Activated B cell treated with CpG ODN at 0.5 μM for 24 hours (primary cell): ENCODE data around the gene ZNF263. TPM values are rescaled to one million over a fixed set of nuclear protein-coding genes. Genes with fewer than 3 reads are reported as not detected.

Experiments used
- ATAC-seq: fragments of 200-7000 bp; cut with Tn5 transposase; one replicate; pipeline ENCODE4 v1.10.0; 2021; ENCODE audit warnings: low read depth, mild to moderate bottlenecking, moderate library complexity
- CTCF ChIA-PET: fragments of 350-600 bp; sonication (Branson Sonifier 250); formaldehyde crosslinking; loops from one replicate; lab custom pipeline; 2021; ENCODE audit warnings: antibody characterized with exemption; lab: Charles Lee
- POLR2A ChIA-PET: fragments of 350-600 bp; sonication (Branson Sonifier 250); formaldehyde crosslinking; loops from one replicate; lab custom pipeline; 2021; ENCODE audit warnings: antibody characterized with exemption; lab: Charles Lee
- DNase-seq: peaks from one replicate; pipeline ENCODE4 v3.0.0; 2022
- H3K27ac Mint-ChIP-seq: one replicate; pipeline ENCODE4 v1.8.0; 2020; ENCODE audit warnings: mixed read lengths
- H3K27me3 Mint-ChIP-seq: one replicate; pipeline ENCODE4 v1.8.0; 2021; ENCODE audit warnings: mixed read lengths
- H3K36me3 Mint-ChIP-seq: one replicate; pipeline ENCODE4 v1.8.0; 2021; ENCODE audit warnings: low read depth, mixed read lengths
- H3K4me1 Mint-ChIP-seq: one replicate; pipeline ENCODE4 v1.8.0; 2021; ENCODE audit warnings: mixed read lengths
- H3K4me3 Mint-ChIP-seq: one replicate; pipeline ENCODE4 v1.8.0; 2020; ENCODE audit warnings: mild to moderate bottlenecking, mixed read lengths
- H3K9me3 Mint-ChIP-seq: one replicate; pipeline ENCODE4 v1.8.0; 2020; ENCODE audit warnings: mixed read lengths
- intact Hi-C: fragments of 100-400 bp; cut with micrococcal nuclease; formaldehyde crosslinking; loops from one replicate; pipeline ENCODE4 v1.15.1; 2024
- total RNA-seq: library from RNA; stranded (reverse); gene quantifications from 2 replicates; pipeline ENCODE4 v1.2.3, GENCODE V29; 2022
- TF ChIP-seq, protein P1 (sequence below): fragments of 200-600 bp; IDR thresholded peaks from one replicate; pipeline ENCODE4 v1.8.0; 2022; ENCODE audit warnings: antibody characterized with exemption, mild to moderate bottlenecking

The ZNF263 gene
- 42.7 and 42.9 TPM in 2 replicates for total RNA-seq

DNA sequence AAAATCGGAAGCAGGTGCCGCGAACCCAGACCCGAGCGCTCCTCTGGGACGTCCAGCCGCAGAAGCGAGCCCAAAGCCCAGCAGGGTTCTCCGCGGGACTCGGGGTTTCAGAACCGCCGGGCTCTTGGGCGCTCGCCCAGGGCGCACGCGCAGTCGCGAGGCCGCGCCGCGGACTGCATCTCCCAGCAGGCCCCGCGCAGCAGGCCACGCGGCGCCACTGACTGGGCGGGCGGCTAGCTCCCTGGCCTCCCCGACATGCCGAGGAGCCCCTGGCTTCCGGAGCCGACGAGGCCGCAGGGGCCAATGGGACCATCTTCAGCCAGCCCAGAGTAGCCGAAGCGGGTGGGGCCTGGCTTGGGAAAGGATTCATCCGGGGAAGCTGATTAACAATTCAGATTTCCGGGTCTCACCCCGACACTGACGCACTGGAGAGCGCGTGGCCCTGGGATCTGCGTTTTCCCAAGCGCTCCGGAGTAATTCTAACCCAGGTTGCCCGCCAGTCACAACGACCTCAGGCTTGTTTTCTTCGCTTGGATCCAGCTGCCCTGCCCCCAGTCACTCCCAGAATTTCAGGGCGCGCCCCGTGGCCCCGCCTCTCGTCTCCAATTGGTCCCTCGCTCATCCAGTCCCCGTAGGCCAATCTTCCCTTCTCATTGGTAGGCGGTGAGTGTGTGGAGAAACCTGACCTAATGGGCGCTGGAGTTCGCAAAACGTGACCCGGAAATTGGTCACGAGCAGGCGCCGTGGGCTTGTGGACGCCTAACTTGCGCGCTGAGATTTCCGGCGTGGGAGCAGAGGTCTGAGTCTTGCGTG, at the start of gene ZNF263:
Gene ZNF263 (plus strand): TSS at position 762 of the 813 bp plus-strand sequence. CDS start 328 bp downstream, outside the sequence.
- DNase-seq = peak; percentile 89
- ATAC-seq = peak; percentile 87
- peaks cover 44% of the 10 kb centered on the region for H3K36me3 Mint-ChIP-seq
- intact Hi-C loops = loop anchor here (1.0 to 5.0 kb wide), 13 partner anchors 19 to 434 kb away; partner anchors contain the start of genes NAA60, SLX4, THOC6 and TIGD7
- TF ChIP-seq, protein P1, sequence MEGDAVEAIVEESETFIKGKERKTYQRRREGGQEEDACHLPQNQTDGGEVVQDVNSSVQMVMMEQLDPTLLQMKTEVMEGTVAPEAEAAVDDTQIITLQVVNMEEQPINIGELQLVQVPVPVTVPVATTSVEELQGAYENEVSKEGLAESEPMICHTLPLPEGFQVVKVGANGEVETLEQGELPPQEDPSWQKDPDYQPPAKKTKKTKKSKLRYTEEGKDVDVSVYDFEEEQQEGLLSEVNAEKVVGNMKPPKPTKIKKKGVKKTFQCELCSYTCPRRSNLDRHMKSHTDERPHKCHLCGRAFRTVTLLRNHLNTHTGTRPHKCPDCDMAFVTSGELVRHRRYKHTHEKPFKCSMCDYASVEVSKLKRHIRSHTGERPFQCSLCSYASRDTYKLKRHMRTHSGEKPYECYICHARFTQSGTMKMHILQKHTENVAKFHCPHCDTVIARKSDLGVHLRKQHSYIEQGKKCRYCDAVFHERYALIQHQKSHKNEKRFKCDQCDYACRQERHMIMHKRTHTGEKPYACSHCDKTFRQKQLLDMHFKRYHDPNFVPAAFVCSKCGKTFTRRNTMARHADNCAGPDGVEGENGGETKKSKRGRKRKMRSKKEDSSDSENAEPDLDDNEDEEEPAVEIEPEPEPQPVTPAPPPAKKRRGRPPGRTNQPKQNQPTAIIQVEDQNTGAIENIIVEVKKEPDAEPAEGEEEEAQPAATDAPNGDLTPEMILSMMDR = no peak
- H3K4me1 Mint-ChIP-seq = peaks cover 40% of the 10 kb centered on the region
- no peaks in the 10 kb centered on the region for H3K27me3 Mint-ChIP-seq
- H3K9me3 Mint-ChIP-seq = no peaks in the 10 kb centered on the region
- H3K27ac Mint-ChIP-seq = peak within 1 kb of the TSS; percentile 99
- POLR2A ChIA-PET = interaction anchor here (0.6 to 3.3 kb wide), 36 partner anchors 10 to 1134 kb away, joined by 3 to 82 read pairs (median 4); partner anchors contain the start of genes CLUAP1, CORO7, FLYWCH2 and NAA60
- H3K4me3 Mint-ChIP-seq = peak within 1 kb of the TSS; percentile 95
- CTCF ChIA-PET = interaction anchor here (0.7 to 2.6 kb wide), 3 partner anchors 16 to 118 kb away, joined by 4 to 8 read pairs (median 5); partner anchors contain the start of genes ZNF174 and ZSCAN32

DNA sequence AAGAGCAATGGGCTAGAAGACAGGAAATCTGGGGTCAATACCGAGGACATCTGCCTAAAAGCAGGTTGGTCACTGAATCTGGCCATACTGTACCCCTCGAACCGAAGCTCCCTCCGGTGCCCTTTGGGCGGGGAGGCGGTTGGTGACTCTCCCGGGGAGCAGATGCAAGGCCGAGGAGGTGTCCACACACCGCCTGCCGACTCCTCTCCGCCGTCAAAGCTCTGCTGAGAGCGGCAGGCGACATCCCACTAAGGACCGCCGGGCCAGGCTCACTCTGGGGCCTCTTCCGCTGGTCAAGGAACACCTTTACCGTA, 48.8 kb upstream of the ZNF263 start:
- Mint-ChIP-seq H3K9me3 (peaks cover 15% of the 10 kb centered on the region), H3K36me3 (peaks cover 43% of the 10 kb centered on the region), H3K27ac (peak overlapping the region; percentile 96), H3K4me3 (peak overlapping the region; percentile 94), H3K27me3 (no peaks in the 10 kb centered on the region), H3K4me1 (peaks cover 24% of the 10 kb centered on the region)
- TF ChIP-seq, protein P1 = no peak
- POLR2A ChIA-PET = interaction anchor here (1.2 to 2.7 kb wide), 5 partner anchors 30 to 223 kb away, joined by 5 to 22 read pairs (median 6); partner anchors contain the start of genes TIGD7, ZNF174, ZNF263 and ZNF75A
- ATAC-seq = no peak
- intact Hi-C loops = no loop called here
- CTCF ChIA-PET = no interaction called here
- no peak for DNase-seq

DNA sequence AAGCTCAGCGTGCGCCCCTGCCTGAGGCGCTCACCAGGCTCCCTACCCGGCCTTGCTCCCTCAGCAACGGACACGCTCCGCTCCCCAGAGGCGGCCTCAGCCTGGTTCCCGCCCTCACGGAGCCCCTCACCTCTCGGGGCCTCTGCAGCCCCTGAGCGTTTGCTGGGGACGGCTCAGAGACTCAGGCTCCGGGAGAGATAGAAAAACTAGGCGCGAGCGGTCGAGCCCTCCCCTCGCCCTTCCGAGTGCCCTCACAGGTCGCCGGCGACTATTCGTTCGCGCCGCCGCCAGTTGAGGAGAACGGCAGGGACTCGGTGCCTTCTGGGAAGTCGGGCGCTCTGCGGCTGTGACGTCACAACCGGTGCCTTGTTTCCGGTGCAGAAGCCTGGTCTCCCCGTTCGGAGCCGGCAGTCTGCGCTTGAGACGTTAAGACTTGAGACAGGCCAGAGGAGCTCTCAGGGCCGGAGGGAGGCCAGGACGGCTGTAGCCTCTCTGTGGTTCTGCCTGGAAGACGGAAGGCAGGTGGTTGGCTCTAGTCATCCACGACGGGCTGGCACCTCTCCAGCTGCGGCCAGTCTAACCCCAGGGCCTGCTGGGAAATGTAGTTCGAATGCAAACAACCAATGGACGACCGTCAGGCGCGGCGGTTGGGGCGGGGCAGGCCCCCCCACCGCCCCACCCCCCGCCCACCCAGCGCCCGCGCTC, 48.3 kb upstream of the ZNF263 start, which contains the start of gene ZNF200:
Gene ZNF200 (minus strand): TSS at position 302 of the 705 bp plus-strand sequence. CDS start 1,403 bp downstream, outside the sequence.
- Mint-ChIP-seq H3K4me3 (peak within 1 kb of the TSS; percentile 94), H3K36me3 (peaks cover 40% of the 10 kb centered on the region), H3K9me3 (peaks cover 15% of the 10 kb centered on the region), H3K27ac (peak within 1 kb of the TSS; percentile 96), H3K4me1 (peaks cover 24% of the 10 kb centered on the region), H3K27me3 (no peaks in the 10 kb centered on the region)
- CTCF ChIA-PET = no interaction called here
- intact Hi-C loops = loop anchor here (1.0 to 5.0 kb wide), 8 partner anchors 29 to 265 kb away; partner anchors contain the start of genes TIGD7, ZNF174, ZNF75A and ZSCAN32
- TF ChIP-seq, protein P1 = no peak
- POLR2A ChIA-PET = interaction anchor here (0.6 to 2.7 kb wide), 6 partner anchors 30 to 222 kb away, joined by 3 to 22 read pairs (median 6); partner anchors contain the start of genes TIGD7, ZNF174, ZNF263 and ZNF75A
- ATAC-seq (peak; percentile 91), DNase-seq (peak; percentile 88)

DNA sequence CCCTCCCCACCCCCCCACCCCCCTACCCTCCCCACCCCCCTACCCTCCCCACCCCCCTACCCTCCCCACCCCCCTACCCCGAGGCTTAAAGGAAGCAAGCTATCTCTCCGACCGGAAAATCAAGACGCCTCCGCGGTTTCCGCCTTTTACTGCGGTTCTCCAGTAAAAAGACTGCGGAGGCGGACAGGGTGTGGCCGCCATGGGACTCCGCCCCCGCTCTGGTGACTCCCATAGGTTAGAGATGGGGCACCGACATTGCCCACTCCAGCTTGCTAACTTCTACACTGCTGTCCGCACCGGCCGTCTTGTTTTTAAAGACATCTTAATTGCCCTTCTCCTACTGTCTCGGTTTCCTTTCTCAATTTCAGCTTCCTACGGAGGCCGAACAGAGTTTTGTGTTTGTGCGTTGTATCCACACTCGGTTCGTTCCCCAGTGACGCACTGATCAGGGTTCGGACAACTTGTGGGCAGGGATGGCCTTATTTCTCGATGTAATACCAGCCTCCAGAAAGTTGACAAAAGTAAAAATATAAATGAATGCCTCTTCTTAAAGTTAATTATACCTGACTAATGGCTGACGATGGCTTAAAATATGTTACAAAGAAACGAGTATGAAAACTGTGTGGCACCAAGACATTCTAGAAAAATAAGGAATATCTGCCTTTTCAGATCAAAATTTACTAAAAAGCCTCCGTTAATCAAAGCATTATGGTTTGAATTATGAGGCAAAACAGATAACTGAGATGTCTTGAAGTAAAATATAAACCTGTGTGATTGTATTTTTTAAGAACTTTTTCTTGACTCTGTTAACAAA, 47.2 kb upstream of the ZNF263 start:
- TF ChIP-seq, protein P1 = no peak
- Mint-ChIP-seq H3K27me3 (no peaks in the 10 kb centered on the region), H3K4me1 (peaks cover 24% of the 10 kb centered on the region), H3K27ac (peak overlapping the region; percentile 70), H3K36me3 (peaks cover 29% of the 10 kb centered on the region), H3K9me3 (peaks cover 9% of the 10 kb centered on the region), H3K4me3 (peak overlapping the region; percentile 72)
- DNase-seq (no peak), ATAC-seq (no peak)
- ChIA-PET CTCF (interaction anchor here (1.3 kb wide), 1 partner anchor 9 kb away, joined by 3 read pairs; no protein-coding TSS in a partner anchor), POLR2A (interaction anchor here (1.2 to 2.7 kb wide), 5 partner anchors 29 to 221 kb away, joined by 3 to 22 read pairs (median 6); partner anchors contain the start of genes ZNF174, ZNF263 and ZSCAN32)
- intact Hi-C loops = loop anchor here (1.0 to 5.0 kb wide), 8 partner anchors 28 to 264 kb away; partner anchors contain the start of genes TIGD7, ZNF174, ZNF75A and ZSCAN32
